HS-5 (cell line): ENCODE results near the gene GNB1L.

Experiments used
- DNase-seq: peaks from one replicate; pipeline ENCODE4 v3.0.0-alpha.2; 2012; ENCODE audit warnings: low read depth

Gene GNB1L

DNA sequence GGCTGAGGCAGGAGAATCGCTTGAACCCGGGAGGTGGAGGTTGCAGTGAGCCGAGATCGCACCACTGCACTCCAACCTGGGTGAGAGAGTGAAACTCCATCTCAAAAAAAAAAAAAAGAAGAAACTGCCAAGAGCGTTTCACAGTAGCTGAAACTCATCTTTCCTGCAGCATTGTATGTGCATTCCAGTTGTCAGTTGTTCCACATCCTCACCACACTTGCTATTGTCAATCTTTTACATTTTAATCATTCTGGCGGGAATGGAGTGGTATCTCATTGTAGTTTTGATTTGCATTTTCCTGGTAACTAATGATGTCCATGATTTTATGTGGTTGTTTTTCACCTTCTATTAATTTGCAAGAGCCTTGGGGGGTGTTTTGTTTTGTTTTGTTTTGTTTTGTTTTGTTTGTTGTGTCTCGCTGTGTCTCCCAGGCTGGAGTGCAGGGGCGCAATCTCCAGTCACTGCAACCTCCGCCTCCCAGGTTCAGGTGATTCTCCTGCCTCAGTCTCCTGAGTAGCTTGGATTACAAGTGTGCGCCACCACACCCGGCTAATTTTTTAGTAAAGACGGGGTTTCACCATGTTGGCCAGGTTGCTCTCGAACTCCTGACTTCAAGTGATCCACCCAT is 8.1 kb upstream of the GNB1L start:
- DNase-seq, result no peak

DNA sequence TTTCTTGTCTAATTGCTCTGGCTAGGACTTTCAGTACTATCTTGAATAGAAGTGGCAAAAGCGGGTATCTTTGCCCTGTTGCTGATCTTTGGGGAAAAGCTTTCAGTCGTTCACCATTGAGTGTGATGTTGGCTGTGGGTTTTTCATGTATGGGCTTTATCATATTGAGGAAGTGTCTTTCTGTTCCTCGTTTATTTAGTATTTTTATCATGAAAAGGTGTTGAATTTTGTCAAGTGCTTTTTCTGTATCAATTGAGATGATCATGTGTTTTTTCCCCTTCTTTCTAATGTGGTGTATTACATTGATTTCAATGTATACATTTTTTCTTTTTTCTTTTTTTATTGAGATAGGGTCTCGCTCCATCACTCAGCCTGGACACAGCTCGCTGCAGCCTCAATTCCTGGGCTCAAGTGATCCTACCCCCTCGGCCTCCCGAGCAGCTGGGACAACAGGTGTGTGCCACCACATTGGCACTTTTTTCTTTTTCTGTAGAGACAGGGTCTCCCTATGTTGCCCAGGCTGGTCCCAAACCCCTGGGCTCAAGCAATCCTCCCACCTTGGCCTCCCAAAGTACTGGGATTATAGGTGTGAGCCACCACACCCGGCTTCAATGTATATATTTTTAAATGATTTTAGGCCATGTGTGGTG is 5.3 kb upstream of the GNB1L start:
- no peak for DNase-seq

DNA sequence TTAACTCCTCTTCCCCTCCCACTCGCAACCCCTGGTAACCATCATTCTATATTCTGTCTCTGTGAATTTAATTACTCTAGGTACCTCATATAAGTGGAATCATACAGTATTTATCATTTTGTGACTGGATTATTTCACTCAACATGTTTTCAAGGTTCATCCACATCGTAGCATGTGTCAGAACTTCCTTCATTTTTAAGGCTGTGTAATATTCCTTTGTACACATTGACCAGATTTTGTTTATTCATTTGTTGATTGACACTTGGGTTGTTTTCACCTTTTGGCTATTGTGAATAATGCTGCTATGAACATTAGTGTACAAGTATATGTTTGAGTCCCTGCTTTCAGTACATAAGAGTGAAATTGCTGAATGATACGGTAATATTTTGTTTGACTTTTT is 2.7 kb upstream of the GNB1L start:
- DNase-seq, result no peak

DNA sequence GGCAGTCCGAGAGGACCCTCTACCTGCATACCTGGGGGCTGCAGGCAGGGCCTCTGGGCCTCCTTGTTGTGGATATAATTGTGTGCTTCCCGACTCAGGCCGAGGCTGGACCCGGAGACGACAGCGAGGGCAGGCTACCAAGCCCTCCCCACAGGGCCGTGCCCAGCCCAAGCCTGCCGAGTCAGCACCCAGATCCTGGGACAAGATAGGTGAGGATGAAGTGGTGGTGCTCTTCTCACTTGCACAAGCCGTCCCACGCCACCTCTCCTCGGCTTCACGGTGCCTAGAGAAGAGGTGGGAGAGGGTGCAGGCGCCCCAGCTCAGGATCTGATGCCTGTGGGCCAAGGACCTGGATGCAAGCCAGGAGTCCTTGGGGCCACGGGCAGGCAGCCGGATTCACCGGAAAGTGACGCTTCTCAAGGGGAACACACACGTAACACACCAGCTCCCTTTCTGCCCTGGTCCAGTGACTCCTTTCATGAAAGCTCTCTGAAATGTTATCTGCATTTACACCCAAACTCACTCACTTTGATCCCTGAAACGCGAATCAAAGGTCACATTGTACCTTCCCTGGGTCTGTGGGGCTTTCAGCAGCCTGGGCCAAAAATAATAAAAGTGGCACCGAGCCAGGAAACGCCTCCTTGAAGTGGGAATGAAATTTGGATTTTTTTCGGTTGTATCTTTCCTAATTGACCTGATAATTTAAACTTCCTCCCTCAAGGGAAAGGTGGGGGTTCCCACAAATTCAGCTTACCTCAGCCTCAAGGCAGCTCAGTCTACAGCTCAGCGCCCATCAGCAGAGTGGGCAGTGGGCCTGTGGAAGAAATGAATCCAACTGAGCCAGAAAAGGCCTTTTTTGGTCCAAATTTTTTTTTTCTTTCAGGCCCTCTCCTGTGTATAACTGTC is 1.1 kb upstream of the GNB1L start:
- DNase-seq, result peak; percentile 60

DNA sequence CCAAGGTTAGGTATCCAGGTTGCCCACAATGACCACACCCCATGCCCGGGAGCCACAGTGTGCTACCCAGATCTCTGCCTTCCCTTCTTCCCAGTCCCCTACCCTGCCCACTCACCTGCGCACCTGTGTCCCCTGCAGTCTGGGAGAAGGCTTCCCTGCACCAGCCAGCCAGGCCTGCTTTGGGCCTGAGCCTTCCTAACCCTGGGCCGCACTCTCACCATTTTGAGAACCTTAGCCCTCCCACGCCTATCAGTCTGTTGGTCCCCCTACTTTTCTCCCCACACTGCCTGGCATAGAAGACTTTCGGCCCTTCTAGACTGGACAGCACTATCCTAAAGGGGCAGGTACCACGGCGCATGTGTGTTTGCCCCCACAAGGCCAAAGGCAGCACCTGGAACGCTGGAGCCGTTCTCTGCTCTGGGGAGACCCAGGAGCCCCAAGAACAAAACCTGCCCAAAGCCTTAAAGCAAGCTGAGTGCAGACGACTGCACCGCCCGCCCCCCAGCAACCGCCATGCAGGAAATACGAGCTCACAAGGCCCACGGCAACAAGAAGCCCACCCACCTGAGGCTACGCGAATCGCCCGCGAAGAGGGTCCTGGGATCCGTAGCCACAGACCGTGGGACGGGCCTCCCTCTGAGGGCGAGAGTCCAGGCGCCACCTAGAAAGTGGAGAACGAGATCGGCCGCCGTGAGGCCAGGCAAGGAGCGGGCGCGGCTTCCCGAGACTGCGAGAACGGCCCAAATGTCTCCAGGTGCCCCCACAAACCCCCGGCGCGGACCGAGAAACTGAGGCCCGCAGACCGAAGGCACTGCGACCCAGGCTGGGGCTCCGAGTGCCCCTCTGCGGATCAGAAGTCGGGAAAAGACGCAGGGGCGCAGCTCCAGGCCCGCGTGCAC is 546 bp downstream of the GNB1L start:
- no peak for DNase-seq

DNA sequence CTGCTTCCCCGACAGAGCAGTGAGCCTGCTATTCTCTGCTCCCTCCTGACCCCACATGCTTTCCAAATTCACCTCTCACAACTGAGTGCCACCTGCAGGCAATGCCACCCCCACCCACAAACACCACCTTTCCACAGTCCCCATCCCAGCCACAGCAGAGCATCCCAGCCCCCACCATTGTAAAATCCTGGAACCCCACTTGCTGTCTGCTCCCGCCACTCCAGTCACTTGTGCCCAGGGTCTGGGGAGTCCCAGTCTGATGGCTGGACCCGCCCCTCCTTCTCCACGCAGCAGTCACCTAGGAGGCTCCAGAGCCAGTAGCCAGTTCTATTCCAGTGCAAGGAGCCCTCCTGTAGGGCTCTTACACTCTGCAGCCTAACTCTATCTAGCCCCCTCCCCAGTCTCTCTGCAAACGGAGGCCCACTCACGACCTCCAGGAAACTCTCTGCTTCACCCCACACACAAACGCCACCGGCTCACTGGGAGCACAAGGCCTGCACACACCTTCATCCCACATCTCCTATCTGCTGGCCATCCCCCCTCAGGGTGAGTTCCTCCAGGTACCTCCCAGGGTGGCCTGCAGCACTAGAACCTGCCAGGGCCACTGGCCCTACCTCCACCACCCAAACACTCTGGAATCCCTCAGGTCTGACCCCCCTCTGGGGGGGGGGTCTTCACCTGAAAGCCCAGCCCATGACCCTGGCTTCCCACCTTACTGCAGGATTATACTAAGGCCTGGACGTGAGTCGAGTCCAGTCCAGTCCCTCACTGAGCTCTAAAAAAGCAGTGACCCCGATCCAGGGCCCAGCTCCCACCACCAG is 1.4 kb downstream of the GNB1L start:
- no peak for DNase-seq

DNA sequence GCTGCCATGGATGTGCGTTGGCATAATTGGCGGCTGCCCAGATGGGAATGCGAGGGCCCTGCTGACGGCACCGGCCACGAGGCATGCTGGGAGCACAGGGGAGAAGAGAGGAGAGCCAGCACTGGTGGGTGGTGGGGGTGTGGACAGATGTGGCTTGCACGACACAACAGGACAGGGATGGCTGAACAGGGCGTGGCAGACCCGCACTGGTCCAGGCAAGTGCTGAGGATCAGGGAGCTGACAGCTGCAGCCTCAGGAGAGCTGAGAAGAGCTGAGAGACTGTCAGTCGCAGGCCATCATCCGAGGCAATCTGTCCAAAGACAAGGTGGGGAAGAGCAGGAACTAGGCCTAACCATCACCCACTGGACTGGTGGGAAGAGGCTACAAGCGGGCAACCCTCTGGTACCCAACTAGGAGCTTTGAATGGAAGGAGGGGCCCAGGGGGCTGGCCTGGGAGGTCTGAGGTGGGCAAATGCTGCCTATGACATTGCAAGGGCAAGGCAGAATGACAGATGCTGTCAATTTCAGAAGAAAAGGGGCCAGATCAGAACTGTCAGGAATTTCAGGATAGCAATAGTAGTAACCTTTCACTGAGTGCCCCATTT is 2.4 kb downstream of the GNB1L start:
- DNase-seq, result no peak

DNA sequence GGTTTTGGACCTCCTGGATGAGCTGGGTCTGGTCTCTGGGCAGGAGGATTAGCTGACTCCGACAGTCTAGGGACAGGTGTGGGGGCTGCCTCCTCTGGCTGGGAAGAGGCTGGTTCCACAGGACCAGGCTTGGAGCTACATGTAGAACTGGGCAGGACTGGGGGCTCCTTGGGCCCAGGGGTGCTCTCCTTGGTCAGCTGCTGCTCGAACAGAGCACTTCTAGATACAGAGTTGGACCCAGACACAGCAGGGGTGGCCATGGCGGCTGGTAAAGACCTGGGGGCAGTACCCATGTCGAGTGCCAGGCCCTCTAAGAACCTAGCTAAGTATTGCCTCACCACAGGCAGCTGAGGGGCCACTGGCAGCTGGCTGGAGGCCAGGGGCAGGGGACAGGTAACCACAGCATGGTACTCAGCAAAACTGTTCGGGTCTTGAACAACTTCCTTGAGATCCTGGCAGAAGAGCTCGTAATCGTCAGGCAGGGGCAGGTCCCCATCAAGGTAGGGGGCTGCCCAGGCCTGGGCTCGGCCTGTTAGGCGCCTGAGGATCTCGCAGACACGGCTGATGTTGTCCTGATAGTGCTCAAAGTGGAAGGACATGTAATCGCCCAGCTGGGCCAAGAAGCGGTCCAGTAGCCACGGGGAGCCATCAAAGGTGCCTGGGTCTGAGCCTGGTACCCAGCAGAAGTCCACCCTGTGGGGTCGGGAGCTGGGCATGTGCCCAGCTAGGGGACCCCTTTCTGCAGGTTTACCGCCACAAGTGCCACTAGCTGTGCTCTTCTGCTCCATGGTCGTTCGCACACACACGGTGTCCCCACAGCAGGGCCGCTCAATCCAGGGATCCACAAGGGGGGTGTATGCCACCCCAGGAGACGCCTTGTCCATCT is 3.1 kb downstream of the GNB1L start:
- DNase-seq, result no peak

DNA sequence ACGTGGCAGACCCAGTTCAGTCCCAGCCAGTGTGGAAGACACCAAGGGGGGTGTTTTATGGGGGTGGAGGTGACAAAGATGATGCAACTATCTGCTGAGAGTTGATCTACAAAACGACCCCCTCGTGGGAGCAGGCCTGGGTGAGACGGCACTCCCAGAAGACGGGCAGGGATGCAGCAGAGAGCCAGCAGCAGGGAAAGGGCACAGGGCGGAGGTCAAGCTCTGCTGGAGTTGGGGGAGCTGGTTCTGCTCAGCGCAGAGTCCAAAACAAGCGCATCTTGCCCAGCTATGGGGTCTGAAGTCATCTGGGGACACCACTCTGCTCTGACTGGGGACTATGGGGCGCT is 3.9 kb downstream of the GNB1L start:
- DNase-seq, result no peak

DNA sequence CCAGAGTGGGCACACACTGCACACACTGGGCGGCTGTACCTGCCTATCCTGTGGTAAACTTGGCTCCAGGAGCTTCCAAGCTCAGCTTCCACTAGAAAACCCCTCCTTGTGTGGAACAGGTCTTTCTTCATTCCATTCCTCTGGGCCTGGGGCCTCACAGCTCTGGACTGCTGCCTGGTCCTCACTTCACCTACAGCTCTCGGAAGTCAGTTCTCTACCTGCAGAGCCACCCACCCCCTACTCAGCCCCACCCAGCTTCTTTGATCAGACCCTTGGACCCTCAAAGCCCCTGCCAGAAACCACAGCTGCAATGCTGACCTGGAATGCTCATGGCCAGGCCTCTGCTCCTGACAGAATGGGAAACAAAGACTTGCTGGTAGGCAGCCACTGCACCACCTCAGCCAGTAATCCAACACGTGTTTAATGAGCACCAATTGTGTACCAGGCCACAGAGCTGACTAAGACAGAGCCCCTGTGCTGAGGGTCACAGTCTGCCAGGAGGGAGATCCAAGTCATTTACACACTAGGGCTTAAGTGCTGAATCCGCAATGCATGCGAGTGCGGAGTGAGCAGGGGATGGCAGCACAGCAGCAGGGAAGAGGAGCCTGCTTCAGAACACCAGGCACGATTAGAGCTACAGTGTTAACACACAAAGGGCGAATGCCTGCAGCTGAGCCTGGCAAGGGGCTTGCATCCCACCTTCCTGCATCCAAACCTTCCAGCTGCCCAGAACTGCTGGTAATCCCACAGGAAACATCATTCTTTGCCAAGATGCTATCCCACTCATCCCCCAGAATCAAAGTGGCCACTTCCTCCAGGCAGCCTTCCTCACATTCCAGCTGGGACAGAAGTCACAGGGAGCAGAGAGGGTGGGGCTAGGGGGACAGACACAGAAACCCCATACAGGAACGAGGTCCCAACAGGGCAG is 4.6 kb downstream of the GNB1L start:
- no peak for DNase-seq

DNA sequence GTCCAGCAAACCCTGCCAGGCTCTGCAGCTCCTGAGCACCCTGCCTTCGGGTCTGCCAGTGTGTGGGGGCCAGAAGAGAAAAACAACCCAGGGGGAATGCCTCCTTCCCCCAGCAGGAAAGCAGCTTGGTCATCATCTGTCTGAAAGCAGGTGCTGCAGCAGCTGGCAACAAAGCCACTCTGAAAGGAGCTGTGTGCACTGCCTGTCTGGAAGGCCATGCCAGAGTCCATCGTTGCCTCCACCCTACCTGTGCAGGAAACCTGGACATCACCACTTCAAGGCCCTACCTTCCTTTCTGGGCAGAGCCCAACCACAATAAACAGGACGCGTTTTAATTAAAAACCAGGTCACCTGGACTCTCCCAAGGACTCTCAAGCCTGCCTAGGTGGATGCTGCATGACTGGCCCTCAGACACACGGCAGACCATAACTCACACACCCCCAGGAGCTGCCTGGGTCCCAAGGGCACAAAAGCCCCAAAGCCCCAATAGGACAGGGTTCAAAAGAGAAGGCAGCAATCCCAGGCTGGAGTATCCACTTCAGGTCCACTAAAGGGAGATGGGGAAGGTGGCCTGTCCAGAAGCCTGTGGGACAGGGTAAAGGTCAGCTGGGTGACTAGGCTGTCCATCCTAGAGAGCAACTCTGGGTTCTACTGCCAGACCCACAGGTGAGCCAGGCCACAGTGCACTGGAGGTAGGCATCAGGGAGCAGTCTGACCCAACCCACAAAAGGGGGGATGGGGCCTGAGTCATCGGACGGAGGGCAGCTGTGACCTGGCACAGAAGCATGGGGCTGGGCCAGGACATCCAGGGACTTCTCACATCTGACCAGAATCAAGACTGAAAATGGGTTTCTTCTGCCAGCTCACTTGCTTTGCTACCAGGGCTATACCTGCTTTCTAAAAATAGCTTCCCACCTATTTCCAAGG is 6.1 kb downstream of the GNB1L start:
- DNase-seq, result peak; percentile 18

DNA sequence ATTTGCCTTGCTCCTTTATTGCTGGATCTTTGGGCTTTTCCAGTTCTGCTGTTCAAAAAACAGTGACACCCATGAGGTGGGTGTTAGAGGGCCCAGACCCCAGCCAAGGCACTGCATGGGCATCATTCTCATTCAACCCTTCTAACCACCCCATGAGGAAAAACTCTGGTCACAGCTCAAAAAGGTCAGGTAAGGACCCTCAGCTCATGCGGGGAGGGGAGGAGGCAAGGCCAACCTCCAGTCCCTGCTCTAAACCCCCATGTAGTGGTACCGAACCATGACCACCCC is 7.4 kb downstream of the GNB1L start:
- DNase-seq, result no peak

DNA sequence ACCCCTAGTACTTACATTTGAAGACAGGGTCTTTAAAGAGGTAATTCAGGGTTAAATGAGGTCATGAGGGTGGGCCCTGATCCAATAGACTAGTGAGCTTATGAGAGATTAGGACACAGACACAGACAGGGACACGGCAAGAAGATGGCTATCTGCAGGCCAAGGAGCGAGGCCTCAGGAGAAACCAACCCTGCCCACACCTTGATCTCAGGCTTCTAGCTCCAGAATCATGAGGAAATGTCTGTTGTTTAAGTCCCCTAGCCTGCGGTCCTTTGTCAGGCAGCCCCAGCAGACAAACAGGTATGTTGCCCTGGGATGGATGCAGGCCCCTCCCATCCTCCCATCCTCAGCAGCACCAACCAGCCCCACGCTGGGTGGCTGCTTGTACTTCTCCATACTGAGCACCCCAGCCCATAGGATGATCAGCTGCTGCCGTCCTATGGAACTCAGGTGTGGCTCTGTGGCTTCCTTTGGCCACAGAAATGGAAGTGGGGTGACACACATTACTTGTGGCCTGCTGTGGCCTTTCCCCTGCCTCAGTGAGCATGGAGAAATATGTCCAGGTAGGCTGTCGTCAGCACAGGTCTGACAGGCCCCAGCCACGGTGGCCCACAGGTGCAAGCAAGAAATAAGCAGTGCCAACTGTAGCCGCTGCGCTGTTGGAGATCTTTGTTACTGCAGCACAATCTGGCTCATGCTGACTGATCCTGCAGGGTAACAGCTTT is 7.9 kb downstream of the GNB1L start:
- no peak for DNase-seq

DNA sequence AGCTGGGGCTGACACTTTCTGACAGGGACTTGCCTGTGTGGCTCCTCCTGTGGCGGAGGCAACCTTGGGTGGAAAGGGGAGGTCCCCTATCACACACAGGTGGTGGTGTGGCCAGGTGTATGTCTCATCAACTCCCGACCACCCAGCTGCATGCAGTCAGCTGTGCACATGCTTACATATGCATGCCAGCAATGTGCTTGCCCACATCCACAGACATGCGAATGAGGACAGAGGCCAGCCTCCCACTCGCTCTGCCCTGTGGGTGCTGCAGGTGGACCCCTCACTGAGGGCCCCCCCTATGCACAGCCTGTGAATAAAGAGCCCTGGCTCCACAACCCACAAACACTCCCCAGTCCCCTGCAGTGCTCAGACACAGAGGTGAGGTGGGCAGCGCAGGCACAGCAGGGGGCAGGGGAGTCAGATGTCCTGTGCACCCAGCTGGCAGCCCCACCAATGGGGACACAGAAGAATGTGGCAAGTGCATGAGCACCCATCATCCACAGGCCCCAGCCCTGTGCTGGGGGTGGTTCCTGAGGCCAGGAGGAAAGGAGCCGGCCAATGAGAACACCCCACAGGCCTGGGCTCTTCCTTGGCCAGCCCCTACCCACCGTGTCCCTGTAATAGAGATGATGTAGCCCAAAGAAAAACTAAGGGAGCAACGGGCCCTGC is 9.5 kb downstream of the GNB1L start:
- no peak for DNase-seq

DNA sequence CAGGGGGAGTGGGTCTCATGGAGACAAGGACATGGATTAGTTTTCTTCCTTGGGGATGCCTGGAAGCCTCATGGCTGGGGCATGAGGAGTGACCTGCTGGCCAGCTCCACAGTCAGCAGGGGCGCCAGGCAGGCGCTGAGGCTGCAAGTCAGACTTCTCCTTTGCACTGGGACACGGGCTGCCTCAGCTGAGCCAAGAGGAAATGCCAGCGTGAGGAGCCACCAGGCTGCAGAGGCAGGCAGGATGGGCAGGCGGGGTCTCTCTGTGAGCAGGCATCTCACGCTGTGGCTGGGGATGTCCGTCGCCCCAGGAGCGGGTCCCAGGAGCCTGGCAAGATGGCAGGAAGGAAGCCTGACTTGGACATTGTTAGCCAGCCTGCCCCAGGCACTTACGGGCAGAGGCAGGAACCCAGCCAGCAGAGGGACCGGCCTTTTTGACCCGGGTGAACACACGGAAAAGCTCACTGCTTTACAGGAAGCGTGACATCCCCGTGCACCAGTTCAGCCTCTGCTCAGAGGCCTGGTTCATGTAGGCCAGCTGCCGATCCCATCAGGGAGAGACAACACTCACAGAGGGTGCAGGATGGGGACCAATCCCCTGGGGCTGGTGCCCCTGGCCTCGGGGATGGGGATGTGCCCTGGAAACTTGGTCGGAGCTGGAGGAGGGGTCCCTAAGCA is 10.2 kb downstream of the GNB1L start:
- DNase-seq, result no peak

DNA sequence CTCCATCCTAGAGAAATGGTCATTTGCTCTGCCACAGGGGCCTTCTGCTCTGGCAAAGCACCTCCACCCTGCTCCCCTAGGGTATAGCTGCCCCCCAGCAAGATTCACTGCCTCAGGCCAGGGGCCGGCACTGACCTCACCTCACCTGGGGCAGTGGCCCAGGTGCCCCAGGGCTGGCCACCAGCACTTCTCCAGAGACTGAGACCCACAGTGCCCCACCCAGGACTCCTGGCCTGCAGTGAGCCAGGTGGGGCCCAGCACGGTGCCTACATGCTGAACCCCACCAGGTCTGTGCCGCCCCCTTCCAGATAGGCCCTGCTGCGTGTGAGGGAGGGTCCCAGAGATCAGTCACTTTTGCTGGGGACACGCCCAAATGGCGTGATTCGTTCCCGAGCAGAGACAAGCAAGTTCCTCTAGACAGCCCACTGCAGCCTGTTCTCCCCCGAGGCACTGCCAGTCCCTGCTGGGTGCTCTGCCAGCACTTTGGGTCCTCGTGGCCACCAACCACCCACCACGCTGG is 10.8 kb downstream of the GNB1L start:
- no peak for DNase-seq
